DMS153 (cell line): ENCODE data around the gene PATJ.

Experiments used
- DNase-seq: peaks from one replicate; lab custom pipeline; 2025; lab: John Stamatoyannopoulos, UW

PATJ gene

DNA sequence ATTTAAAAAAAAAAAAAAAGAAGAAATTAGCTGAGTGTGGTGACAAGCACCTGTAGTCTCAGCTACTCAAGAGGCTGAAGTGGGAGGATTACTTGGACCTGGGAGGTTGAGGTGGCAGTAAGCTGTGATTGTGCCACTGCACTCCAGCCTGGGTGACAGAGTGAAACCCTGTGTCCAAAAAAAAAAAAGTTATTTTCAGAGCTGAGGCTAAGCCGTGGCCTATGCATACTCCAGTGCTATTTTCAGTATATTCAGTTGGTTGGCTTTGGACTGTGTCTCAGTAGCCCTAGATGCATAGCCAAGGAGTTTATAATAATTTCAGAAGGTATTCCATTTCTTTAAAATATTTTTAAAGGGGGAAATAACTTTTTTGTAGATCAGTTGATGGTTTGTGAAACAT, 311.9 kb downstream of the PATJ start:
- DNase-seq, result no peak

DNA sequence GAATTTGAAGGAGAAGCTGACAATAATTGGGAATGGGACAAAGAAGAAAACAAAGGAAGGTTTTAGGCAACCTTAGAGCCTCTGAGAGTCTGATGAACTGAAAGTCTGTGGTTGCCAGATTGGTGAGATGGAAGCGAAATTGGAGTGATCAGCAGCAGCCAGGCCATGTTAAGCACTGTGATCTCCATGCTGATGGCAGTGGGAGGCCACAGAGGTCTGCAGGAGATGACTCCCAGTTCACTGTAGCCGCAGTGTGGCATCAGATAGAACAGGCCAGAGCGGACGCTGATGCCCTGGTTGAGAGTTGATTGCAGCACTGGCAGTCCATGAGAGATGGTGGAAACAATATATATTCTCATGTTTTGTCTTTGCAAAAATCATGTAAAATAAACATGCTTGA, 314.9 kb downstream of the PATJ start:
- DNase-seq, result no peak

- DNase-seq, result no peak
Observed at GRCh38 chr1:62057641-62058290, 315.5 kb downstream of the PATJ start.

DNA sequence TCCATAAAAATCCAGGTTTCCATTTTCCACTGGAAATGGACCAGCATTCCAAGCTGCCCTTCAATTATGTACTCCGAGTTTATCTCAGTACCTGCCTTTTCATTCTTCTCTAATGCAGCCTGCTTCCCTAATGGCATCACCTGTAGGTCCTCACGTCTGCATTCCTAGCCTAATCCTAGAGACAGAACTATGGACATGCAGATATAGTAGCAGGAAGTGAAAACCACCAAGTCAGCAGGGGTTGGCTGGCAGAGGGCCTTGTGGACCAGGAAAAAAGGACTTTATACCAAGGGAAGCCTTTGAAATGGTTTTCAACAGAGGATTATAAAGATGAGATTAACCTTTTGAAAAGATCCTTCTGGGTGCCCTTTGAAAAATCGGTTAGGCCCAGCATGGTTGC, 316.7 kb downstream of the PATJ start:
- no peak for DNase-seq

- DNase-seq, result no peak
Observed at GRCh38 chr1:62062087-62062486, 319.8 kb downstream of the PATJ start.

GRCh38 chr1:62064829-62065407, 322.6 kb downstream of the PATJ start:
- no peak for DNase-seq

GRCh38 chr1:62066713-62067112, 324.4 kb downstream of the PATJ start:
- DNase-seq, result no peak

- DNase-seq, result no peak
Observed at GRCh38 chr1:62068416-62068843, 326.1 kb downstream of the PATJ start.

GRCh38 chr1:62068978-62069377, 326.7 kb downstream of the PATJ start:
- no peak for DNase-seq

GRCh38 chr1:62070384-62071011, 328.2 kb downstream of the PATJ start:
- no peak for DNase-seq

DNA sequence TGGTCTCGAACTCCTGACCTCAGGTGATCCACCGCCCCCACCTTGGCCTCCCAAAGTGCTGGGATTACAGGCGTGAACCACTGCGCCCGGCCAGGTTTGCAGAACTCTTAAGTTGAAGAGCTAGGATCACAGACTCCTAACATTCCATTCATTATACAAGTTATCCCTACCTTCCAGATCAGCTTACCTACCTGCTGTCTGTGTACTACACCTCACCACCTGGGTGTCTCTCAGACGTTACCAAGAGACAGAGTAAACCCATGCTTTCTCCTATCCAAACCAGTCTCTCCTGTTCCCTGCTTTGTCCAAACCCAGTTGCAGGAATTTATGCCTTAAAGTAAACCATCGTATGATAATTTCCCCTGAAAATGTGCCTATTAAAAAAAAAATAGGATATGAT, 329.4 kb downstream of the PATJ start:
- DNase-seq, result no peak

- no peak for DNase-seq
Observed at GRCh38 chr1:62076286-62076685, 334.0 kb downstream of the PATJ start.

DNA sequence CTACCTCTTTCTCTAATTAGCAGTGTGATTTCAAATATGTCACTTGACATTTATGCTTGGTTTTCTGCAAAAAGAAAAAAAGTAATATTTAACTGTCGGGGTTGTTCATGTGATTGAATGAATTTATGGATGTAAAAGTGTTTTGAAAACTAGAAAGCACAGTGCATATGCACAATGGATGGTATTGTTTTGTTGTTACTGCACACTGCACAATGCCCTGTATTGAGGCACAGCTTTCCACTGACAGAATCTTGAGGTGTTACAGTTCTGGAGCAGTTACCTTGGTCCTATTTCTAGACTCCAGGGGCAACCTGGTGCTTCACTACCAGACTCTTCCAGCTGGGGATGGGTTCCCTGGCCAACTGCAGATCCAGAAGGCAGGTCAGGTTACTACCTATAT, 335.5 kb downstream of the PATJ start:
- DNase-seq, result no peak

GRCh38 chr1:62082456-62083363, 340.4 kb downstream of the PATJ start:
- no peak for DNase-seq

GRCh38 chr1:62084310-62084890, 342.1 kb downstream of the PATJ start:
- DNase-seq, result no peak

GRCh38 chr1:62088439-62088838, 346.2 kb downstream of the PATJ start:
- DNase-seq, result no peak

GRCh38 chr1:62089570-62089969, 347.3 kb downstream of the PATJ start:
- no peak for DNase-seq

GRCh38 chr1:62090016-62090415, 347.7 kb downstream of the PATJ start:
- DNase-seq, result no peak

GRCh38 chr1:62092110-62092509, 349.8 kb downstream of the PATJ start:
- DNase-seq, result no peak

DNA sequence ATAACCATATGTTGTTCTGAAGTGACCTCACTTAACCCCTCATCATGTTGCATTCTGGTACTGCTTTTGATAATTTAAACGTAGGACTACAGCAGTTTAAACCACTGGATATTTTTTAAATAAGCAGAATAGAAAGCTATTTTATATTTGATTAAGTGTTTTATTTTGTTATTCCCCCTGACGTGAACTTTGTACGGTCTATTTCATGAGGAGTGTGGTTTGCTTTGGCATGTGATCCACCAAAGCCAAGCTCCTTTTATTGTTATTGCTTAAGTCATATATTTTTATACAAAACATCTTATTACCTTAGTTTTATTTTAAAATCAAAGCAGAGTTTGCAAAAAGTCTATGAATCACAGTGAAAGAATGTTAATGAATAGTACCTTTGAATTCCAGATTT, 351.0 kb downstream of the PATJ start:
- DNase-seq, result no peak

DNA sequence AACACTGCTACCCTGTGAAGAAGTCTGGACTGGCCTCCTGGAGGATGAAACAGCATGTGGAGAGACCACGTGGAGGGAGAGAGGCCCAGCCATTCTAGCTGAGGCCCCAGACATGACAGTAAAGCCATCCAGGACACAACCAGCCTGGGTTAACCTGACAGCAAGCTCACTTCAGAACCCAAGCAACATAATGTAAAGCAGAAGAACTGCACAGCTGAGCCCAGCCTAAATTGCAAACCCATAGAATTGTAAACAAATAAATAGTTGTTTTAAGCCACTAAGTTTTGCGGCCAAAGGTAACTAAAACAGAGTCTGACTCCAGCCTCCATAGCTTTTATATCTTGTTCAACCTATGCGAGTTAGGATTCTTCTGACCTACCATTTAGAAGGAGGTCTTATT, 355.2 kb downstream of the PATJ start:
- DNase-seq, result no peak

- DNase-seq, result no peak
Observed at GRCh38 chr1:62100442-62100841, 358.2 kb downstream of the PATJ start.
